ENCODE data around the gene UBE2H.

The UBE2H gene

DNA sequence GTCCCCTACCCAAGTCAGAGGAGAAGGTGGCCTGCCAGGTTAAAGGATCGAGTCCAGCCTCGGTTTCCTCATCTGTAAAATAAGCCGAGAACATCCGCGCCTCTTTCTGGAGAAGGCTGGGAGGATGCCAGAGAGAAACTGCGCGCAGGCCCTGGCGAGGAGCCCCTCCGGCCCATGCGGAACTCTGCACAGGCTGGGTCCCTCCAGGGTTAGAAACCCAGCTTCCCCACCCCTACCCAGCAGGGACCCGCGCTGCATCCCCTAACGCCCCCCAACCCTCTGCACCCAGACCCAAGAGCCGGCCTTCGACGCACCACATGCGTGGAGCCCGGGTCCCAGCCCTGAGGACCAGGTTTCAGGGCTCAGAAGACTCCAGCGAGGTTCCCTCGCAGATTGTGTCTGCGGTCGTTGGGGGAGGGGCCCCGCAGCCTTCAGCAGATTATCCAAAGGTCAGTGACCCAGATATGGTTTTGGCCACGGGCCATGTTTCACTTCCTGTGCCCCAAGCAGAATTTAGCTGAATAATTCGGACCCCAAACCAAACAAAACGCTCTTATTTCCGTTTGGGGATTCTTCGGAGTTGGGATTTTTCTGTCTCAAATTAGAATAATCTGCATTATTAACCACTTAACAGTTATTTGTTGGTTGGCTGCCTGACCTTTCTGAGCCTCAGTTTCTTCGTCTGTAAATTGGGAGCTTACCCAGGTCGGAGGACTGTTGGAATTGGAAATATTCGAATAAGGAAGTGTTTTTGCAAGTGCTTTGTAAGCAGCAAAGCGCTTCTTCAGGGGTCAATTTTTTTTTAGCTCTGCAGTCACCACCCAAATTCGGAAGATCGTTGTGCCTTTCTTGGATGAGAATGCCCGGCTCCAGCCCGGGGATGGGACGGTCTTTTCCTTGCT lies 167.7 kb downstream of the UBE2H start:
- 11% methylated on average over 31 of the region's 37 CpGs for WGBS
- Histone ChIP-seq H3K4ac (ENCODE audit: low read depth in 1 of 2, low read length in 2 of 2) (no peak overlapping the region), H4K8ac (ENCODE audit: low read length) (peak overlapping the region; percentile 31), H3K79me1 (replicated peaks; ENCODE audit: low read length, poor library complexity, severe bottlenecking) (no peaks in the 10 kb centered on the region), H2BK5ac (ENCODE audit: low read depth, low read length, poor library complexity, severe bottlenecking) (no peak overlapping the region), H2AK5ac (ENCODE audit: low read length, severe bottlenecking) (no peak overlapping the region), H3K27ac (ENCODE audit: low read length, poor library complexity, severe bottlenecking) (no peak overlapping the region), H3K18ac (ENCODE audit: low read depth in 1 of 2, low read length in 2 of 2) (no peak overlapping the region), H3K9ac (ENCODE audit: low read length) (no peak overlapping the region), H3K4me1 (ENCODE audit: control insufficient read depth, insufficient read depth, low read depth, low read length) (peaks cover 30% of the 10 kb centered on the region), H3K23ac (ENCODE audit: low read length in 2 of 2) (no peak overlapping the region), H3K14ac (ENCODE audit: low read length in 2 of 2) (no peak overlapping the region), H2BK12ac (ENCODE audit: low read length in 2 of 2) (no peak overlapping the region), H3K9me3 (ENCODE audit: control insufficient read depth, low read length) (no peaks in the 10 kb centered on the region), H3K4me3 (ENCODE audit: insufficient read depth in 1 of 2, low read depth in 1 of 2, low read length in 2 of 2) (peak overlapping the region in 1 of 2 experiments; percentile 33), H3K36me3 (ENCODE audit: control insufficient read depth in 1 of 2, insufficient read depth in 2 of 2, low read depth in 1 of 2, low read length in 2 of 2) (no peaks in the 10 kb centered on the region), H3K27me3 (ENCODE audit: control insufficient read depth in 1 of 2, insufficient read depth in 1 of 2, low read length in 2 of 2) (peaks cover 84 to 91% of the 10 kb centered on the region in 2 experiments), H2BK120ac (ENCODE audit: low read depth, low read length) (no peak overlapping the region), H2BK15ac (ENCODE audit: low read depth, poor library complexity, severe bottlenecking) (no peak overlapping the region), H4K91ac (ENCODE audit: low read length) (no peak overlapping the region), H3K4me2 (ENCODE audit: low read length, poor library complexity, severe bottlenecking) (peak overlapping the region; percentile 54), H2AFZ (ENCODE audit: low read depth, low read length) (no peak overlapping the region)
- no peak for DNase-seq

DNA sequence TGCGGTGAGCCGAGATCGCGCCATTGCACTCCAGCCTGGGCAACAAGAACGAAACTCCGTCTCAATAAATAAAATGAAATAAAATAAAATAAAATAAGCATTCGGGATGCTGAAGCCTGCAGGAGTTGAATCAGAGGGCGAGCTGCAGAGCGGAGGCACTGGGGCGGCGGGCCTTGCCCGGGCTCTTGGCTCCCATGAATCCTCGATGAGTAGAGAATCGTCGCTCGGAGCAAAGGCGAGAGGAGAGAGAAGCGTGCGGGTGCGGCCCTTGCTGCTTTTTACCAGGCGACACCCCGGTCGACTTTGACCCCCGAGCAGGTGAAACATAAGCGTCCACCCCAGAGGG lies 168.3 kb downstream of the UBE2H start:
- no peak overlapping the region for H2BK12ac ChIP-seq (ENCODE audit: low read length in 2 of 2)
- no peak overlapping the region for H2AFZ ChIP-seq (ENCODE audit: low read depth, low read length)
- no peak overlapping the region for H4K8ac ChIP-seq (ENCODE audit: low read length)
- H2BK15ac ChIP-seq (ENCODE audit: low read depth, poor library complexity, severe bottlenecking): no peak overlapping the region
- no peaks in the 10 kb centered on the region for H3K9me3 ChIP-seq (ENCODE audit: control insufficient read depth, low read length)
- no peak overlapping the region for H3K23ac ChIP-seq (ENCODE audit: low read length in 2 of 2)
- H3K18ac ChIP-seq (ENCODE audit: low read depth in 1 of 2, low read length in 2 of 2): no peak overlapping the region
- H2BK5ac ChIP-seq (ENCODE audit: low read depth, low read length, poor library complexity, severe bottlenecking): no peak overlapping the region
- no peak for DNase-seq
- H3K9ac ChIP-seq (ENCODE audit: low read length): no peak overlapping the region
- no peaks in the 10 kb centered on the region for H3K79me1 ChIP-seq (replicated peaks; ENCODE audit: low read length, poor library complexity, severe bottlenecking)
- H3K4me2 ChIP-seq (ENCODE audit: low read length, poor library complexity, severe bottlenecking): no peak overlapping the region
- peaks cover 83 to 86% of the 10 kb centered on the region in 2 experiments for H3K27me3 ChIP-seq (ENCODE audit: control insufficient read depth in 1 of 2, insufficient read depth in 1 of 2, low read length in 2 of 2)
- no peak overlapping the region for H2AK5ac ChIP-seq (ENCODE audit: low read length, severe bottlenecking)
- 38% methylated on average over 19 of the region's 25 CpGs for WGBS
- H4K91ac ChIP-seq (ENCODE audit: low read length): no peak overlapping the region
- no peak overlapping the region for H2BK120ac ChIP-seq (ENCODE audit: low read depth, low read length)
- no peaks in the 10 kb centered on the region for H3K36me3 ChIP-seq (ENCODE audit: control insufficient read depth in 1 of 2, insufficient read depth in 2 of 2, low read depth in 1 of 2, low read length in 2 of 2)
- H3K4me1 ChIP-seq (ENCODE audit: control insufficient read depth, insufficient read depth, low read depth, low read length): peaks cover 36% of the 10 kb centered on the region
- no peak overlapping the region for H3K4ac ChIP-seq (ENCODE audit: low read depth in 1 of 2, low read length in 2 of 2)
- no peak overlapping the region for H3K4me3 ChIP-seq (ENCODE audit: insufficient read depth in 1 of 2, low read depth in 1 of 2, low read length in 2 of 2)
- H3K27ac ChIP-seq (ENCODE audit: low read length, poor library complexity, severe bottlenecking): no peak overlapping the region
- H3K14ac ChIP-seq (ENCODE audit: low read length in 2 of 2): no peak overlapping the region

DNA sequence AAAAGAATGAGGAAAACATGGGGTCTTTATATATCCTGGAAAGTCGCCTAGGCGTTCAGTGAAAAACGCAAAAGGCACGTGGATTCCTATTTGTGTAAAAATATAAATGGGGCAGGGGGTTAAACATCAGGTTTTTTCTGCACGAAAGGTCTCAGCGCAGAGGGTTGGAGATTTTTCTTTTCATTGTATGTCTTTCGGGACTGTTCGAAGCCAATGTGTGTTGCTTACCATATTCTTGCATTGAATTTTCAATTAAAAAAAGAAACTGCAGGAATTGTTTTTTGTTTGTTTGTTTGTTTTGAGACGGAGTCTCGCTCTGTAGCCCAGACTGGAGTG lies 169.2 kb downstream of the UBE2H start:
- 33% methylated on average over 10 of the region's 10 CpGs for WGBS
- no peak overlapping the region for H3K18ac ChIP-seq (ENCODE audit: low read depth in 1 of 2, low read length in 2 of 2)
- H2BK12ac ChIP-seq (ENCODE audit: low read length in 2 of 2): no peak overlapping the region
- no peaks in the 10 kb centered on the region for H3K79me1 ChIP-seq (replicated peaks; ENCODE audit: low read length, poor library complexity, severe bottlenecking)
- H2AK5ac ChIP-seq (ENCODE audit: low read length, severe bottlenecking): no peak overlapping the region
- H3K4ac ChIP-seq (ENCODE audit: low read depth in 1 of 2, low read length in 2 of 2): no peak overlapping the region
- H2BK5ac ChIP-seq (ENCODE audit: low read depth, low read length, poor library complexity, severe bottlenecking): no peak overlapping the region
- no peak overlapping the region for H2BK15ac ChIP-seq (ENCODE audit: low read depth, poor library complexity, severe bottlenecking)
- H3K23ac ChIP-seq (ENCODE audit: low read length in 2 of 2): no peak overlapping the region
- H3K27ac ChIP-seq (ENCODE audit: low read length, poor library complexity, severe bottlenecking): no peak overlapping the region
- peaks cover 84% of the 10 kb centered on the region in 2 experiments for H3K27me3 ChIP-seq (ENCODE audit: control insufficient read depth in 1 of 2, insufficient read depth in 1 of 2, low read length in 2 of 2)
- H4K91ac ChIP-seq (ENCODE audit: low read length): no peak overlapping the region
- H3K4me1 ChIP-seq (ENCODE audit: control insufficient read depth, insufficient read depth, low read depth, low read length): peaks cover 44% of the 10 kb centered on the region
- H2BK120ac ChIP-seq (ENCODE audit: low read depth, low read length): no peak overlapping the region
- no peaks in the 10 kb centered on the region for H3K36me3 ChIP-seq (ENCODE audit: control insufficient read depth in 1 of 2, insufficient read depth in 2 of 2, low read depth in 1 of 2, low read length in 2 of 2)
- H2AFZ ChIP-seq (ENCODE audit: low read depth, low read length): no peak overlapping the region
- no peak overlapping the region for H4K8ac ChIP-seq (ENCODE audit: low read length)
- DNase-seq: no peak
- no peak overlapping the region for H3K4me2 ChIP-seq (ENCODE audit: low read length, poor library complexity, severe bottlenecking)
- H3K4me3 ChIP-seq (ENCODE audit: insufficient read depth in 1 of 2, low read depth in 1 of 2, low read length in 2 of 2): no peak overlapping the region
- H3K9me3 ChIP-seq (ENCODE audit: control insufficient read depth, low read length): no peaks in the 10 kb centered on the region
- H3K9ac ChIP-seq (ENCODE audit: low read length): no peak overlapping the region
- no peak overlapping the region for H3K14ac ChIP-seq (ENCODE audit: low read length in 2 of 2)

DNA sequence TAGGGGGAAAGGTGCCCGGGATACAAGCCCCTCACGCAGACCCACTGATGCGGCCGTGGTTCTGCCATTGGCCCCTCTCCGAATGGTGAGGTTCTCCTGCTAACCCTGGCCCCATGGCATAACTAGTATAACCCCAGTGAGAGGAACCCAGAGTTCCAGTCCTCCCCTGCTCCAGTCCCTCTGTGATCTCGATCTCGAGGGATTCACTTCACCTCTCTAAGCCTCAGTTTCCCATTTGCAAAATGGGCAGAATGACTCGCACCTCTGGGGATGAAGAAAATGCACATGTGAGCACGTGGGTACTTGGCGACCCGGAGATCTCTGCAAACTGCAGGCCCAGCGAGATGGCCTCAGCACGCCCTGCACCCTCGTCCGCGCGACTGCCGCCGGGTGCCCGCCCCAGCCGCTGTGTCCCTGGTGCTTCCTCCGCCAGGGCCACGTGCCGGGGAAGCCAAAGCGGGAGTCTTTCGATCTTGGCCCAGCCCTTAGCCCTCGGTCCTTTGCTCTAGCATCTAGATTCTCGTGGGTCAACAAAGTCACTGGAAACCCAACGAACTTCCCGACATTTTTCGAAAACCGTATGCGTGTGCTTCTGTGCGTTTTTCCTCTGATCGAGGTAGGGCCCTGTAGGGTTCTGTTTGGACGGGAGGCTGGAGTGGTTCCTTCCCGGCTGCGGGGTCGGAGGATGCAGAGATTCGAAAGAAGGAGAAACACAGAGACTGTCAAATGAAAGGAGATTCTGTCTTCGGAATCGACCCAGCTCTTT lies 169.8 kb downstream of the UBE2H start:
- Histone ChIP-seq H3K4me1 (ENCODE audit: control insufficient read depth, insufficient read depth, low read depth, low read length) (peaks cover 47% of the 10 kb centered on the region), H4K8ac (ENCODE audit: low read length) (no peak overlapping the region), H3K79me1 (replicated peaks; ENCODE audit: low read length, poor library complexity, severe bottlenecking) (no peaks in the 10 kb centered on the region), H4K91ac (ENCODE audit: low read length) (no peak overlapping the region), H3K9me3 (ENCODE audit: control insufficient read depth, low read length) (no peaks in the 10 kb centered on the region), H2AFZ (ENCODE audit: low read depth, low read length) (no peak overlapping the region), H3K36me3 (ENCODE audit: control insufficient read depth in 1 of 2, insufficient read depth in 2 of 2, low read depth in 1 of 2, low read length in 2 of 2) (no peaks in the 10 kb centered on the region), H3K4me2 (ENCODE audit: low read length, poor library complexity, severe bottlenecking) (no peak overlapping the region), H2BK120ac (ENCODE audit: low read depth, low read length) (no peak overlapping the region), H2BK5ac (ENCODE audit: low read depth, low read length, poor library complexity, severe bottlenecking) (no peak overlapping the region), H3K9ac (ENCODE audit: low read length) (no peak overlapping the region), H2AK5ac (ENCODE audit: low read length, severe bottlenecking) (no peak overlapping the region), H3K27ac (ENCODE audit: low read length, poor library complexity, severe bottlenecking) (no peak overlapping the region), H2BK12ac (ENCODE audit: low read length in 2 of 2) (no peak overlapping the region), H3K18ac (ENCODE audit: low read depth in 1 of 2, low read length in 2 of 2) (no peak overlapping the region), H2BK15ac (ENCODE audit: low read depth, poor library complexity, severe bottlenecking) (no peak overlapping the region), H3K4me3 (ENCODE audit: insufficient read depth in 1 of 2, low read depth in 1 of 2, low read length in 2 of 2) (no peak overlapping the region), H3K4ac (ENCODE audit: low read depth in 1 of 2, low read length in 2 of 2) (no peak overlapping the region), H3K23ac (ENCODE audit: low read length in 2 of 2) (no peak overlapping the region), H3K27me3 (ENCODE audit: control insufficient read depth in 1 of 2, insufficient read depth in 1 of 2, low read length in 2 of 2) (peaks cover 86 to 88% of the 10 kb centered on the region in 2 experiments), H3K14ac (ENCODE audit: low read length in 2 of 2) (no peak overlapping the region)
- no peak for DNase-seq
- 16% methylated on average over 42 of the region's 42 CpGs for WGBS

All from mesenchymal stem cell (in vitro differentiated cells and primary cell).